Ishikawa (cell line): ENCODE data around the gene KBTBD8.

Experiments used
- CEBPB ChIP-seq: IDR thresholded peaks from 2 replicates; pipeline ENCODE4 v1.6.1; 2012
- EGR1 ChIP-seq: IDR thresholded peaks from 2 replicates; pipeline ENCODE4 v1.6.1; 2012
- EP300 ChIP-seq: IDR thresholded peaks from 2 replicates; pipeline ENCODE4 v1.6.1; 2012; ENCODE audit warnings: borderline replicate concordance
- FOXM1 ChIP-seq: IDR thresholded peaks from 2 replicates; pipeline ENCODE4 v1.6.1; 2012; ENCODE audit warnings: low read depth, borderline replicate concordance
- NFIC ChIP-seq: IDR thresholded peaks from 2 replicates; pipeline ENCODE4 v1.6.1; 2012
- RAD21 ChIP-seq: IDR thresholded peaks from 2 replicates; pipeline ENCODE4 v1.6.1; 2012; ENCODE audit warnings: low read depth
- TAF1 ChIP-seq: IDR thresholded peaks from 2 replicates; pipeline ENCODE4 v1.6.1; 2012; ENCODE audit warnings: low read depth, mild to moderate bottlenecking
- TCF12 ChIP-seq: IDR thresholded peaks from 2 replicates; pipeline ENCODE4 v1.6.1; 2012; ENCODE audit warnings: low read depth
- TEAD4 ChIP-seq: IDR thresholded peaks from 2 replicates; pipeline ENCODE4 v1.6.1; 2012
- YY1 ChIP-seq: IDR thresholded peaks from 2 replicates; pipeline ENCODE4 v1.6.1; 2012; ENCODE audit warnings: low read depth
- ZBTB7A ChIP-seq: IDR thresholded peaks from 2 replicates; pipeline ENCODE4 v1.6.1; 2012; ENCODE audit warnings: low read depth
- TF ChIP-seq, protein P1 (sequence below): IDR thresholded peaks from 2 replicates; pipeline ENCODE4 v1.6.1; 2012
- TF ChIP-seq, protein P2 (sequence below): IDR thresholded peaks from 2 replicates; pipeline ENCODE4 v1.6.1; 2012; ENCODE audit warnings: low read depth, mild to moderate bottlenecking
- TF ChIP-seq, protein P3 (sequence below): IDR thresholded peaks from 2 replicates; pipeline ENCODE4 v1.6.1; 2012

DNA sequence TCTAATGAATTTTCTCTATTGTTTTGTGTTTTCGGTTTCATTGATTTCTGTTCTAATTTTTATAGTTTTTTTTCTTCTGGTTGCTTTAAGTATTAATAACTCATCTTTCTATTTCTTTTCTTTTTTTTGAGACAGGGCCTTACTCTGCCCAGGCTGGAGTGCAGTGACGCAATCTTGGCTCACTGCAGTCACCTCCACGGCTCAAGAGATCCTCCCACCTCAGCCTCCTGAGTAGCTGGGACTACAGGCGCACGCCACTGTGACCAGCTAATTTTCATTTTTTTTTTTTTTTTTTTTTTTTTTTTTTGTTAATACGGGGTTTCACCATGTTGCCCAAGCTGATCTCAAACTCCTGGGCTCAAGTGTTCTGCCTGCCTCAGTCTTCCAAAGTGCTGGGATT lies 14.5 kb downstream of the KBTBD8 start:
- TF ChIP-seq YY1 = no peak
- 0 out of 2 replicates have a peak, but pooled peaks have one; percentile 8 for TF ChIP-seq CEBPB
- TF ChIP-seq NFIC = no peak
- no peak for TF ChIP-seq TCF12
- no peak for TF ChIP-seq TAF1
- TF ChIP-seq EP300 = no peak
- TF ChIP-seq RAD21 = no peak
- TF ChIP-seq, protein P1, sequence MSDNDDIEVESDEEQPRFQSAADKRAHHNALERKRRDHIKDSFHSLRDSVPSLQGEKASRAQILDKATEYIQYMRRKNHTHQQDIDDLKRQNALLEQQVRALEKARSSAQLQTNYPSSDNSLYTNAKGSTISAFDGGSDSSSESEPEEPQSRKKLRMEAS = no peak
- TF ChIP-seq, protein P2, sequence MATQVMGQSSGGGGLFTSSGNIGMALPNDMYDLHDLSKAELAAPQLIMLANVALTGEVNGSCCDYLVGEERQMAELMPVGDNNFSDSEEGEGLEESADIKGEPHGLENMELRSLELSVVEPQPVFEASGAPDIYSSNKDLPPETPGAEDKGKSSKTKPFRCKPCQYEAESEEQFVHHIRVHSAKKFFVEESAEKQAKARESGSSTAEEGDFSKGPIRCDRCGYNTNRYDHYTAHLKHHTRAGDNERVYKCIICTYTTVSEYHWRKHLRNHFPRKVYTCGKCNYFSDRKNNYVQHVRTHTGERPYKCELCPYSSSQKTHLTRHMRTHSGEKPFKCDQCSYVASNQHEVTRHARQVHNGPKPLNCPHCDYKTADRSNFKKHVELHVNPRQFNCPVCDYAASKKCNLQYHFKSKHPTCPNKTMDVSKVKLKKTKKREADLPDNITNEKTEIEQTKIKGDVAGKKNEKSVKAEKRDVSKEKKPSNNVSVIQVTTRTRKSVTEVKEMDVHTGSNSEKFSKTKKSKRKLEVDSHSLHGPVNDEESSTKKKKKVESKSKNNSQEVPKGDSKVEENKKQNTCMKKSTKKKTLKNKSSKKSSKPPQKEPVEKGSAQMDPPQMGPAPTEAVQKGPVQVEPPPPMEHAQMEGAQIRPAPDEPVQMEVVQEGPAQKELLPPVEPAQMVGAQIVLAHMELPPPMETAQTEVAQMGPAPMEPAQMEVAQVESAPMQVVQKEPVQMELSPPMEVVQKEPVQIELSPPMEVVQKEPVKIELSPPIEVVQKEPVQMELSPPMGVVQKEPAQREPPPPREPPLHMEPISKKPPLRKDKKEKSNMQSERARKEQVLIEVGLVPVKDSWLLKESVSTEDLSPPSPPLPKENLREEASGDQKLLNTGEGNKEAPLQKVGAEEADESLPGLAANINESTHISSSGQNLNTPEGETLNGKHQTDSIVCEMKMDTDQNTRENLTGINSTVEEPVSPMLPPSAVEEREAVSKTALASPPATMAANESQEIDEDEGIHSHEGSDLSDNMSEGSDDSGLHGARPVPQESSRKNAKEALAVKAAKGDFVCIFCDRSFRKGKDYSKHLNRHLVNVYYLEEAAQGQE = no peak
- no peak for TF ChIP-seq FOXM1
- TF ChIP-seq EGR1 = no peak
- TF ChIP-seq, protein P3, sequence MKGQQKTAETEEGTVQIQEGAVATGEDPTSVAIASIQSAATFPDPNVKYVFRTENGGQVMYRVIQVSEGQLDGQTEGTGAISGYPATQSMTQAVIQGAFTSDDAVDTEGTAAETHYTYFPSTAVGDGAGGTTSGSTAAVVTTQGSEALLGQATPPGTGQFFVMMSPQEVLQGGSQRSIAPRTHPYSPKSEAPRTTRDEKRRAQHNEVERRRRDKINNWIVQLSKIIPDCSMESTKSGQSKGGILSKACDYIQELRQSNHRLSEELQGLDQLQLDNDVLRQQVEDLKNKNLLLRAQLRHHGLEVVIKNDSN = no peak
- no peak for TF ChIP-seq TEAD4
- TF ChIP-seq ZBTB7A = no peak
